Tibial nerve (tissue), 4 donors: ENCODE measurements around the gene GABRR1. TPM values are rescaled to one million over a fixed set of nuclear protein-coding genes. Genes with fewer than 3 reads are reported as not detected.

Source experiments
- DNase-seq, 2 donors: peaks; one replicate each; pipeline ENCODE4 v3.0.0-alpha.2; 2019; ENCODE audit warnings: low spot score in 2 of 2
- H3K27ac ChIP-seq, 4 donors: fragments of 200-600 bp; sonication (generic) in 3 of 4; one replicate each; pipeline ENCODE4 v1.5.1; 2017 to 2019; ENCODE audit warnings: mild to moderate bottlenecking in 1 of 4
- H3K27me3 ChIP-seq, 2 donors: fragments of 200-600 bp; sonication (generic) in 1 of 2; one replicate each; pipeline versions ENCODE4 v1.5.1 to v1.6.0; 2017 to 2019
- H3K36me3 ChIP-seq, 3 donors: fragments of 200-600 bp; sonication (generic); one replicate each; pipeline ENCODE4 v1.5.1; 2018 to 2019
- H3K4me1 ChIP-seq, 4 donors: fragments of 200-600 bp; sonication (generic) in 3 of 4; one replicate each; pipeline ENCODE4 v1.5.1; 2017 to 2019
- H3K4me3 ChIP-seq, 4 donors: fragments of 200-600 bp; sonication (generic) in 3 of 4; one replicate each; pipeline ENCODE4 v1.5.1; 2017 to 2019; ENCODE audit warnings: mild to moderate bottlenecking in 1 of 4, moderate library complexity in 1 of 4
- H3K9me3 ChIP-seq, 4 donors: fragments of 200-600 bp; sonication (generic) in 3 of 4; one replicate each; pipeline ENCODE4 v1.5.1; 2017 to 2019
- EP300 ChIP-seq, 2 donors: sonication (generic); formaldehyde crosslinking; IDR thresholded peaks; one replicate each; pipeline ENCODE4 v1.6.1; 2017; ENCODE audit warnings: antibody characterized with exemption in 2 of 2, mild to moderate bottlenecking in 1 of 2
- POLR2A ChIP-seq, 2 donors: fragments of 450-650 bp; IDR thresholded peaks; one replicate each; pipeline ENCODE4 v1.6.1; 2017; ENCODE audit warnings: antibody characterized with exemption in 2 of 2, mild to moderate bottlenecking in 2 of 2, moderate library complexity in 2 of 2
- WGBS, 2 donors: methylation state at CpG; one replicate each; pipeline ENCODE4 v1.1.5; 2018; 5-methylcytosine and 5-hydroxymethylcytosine counted together
- total RNA-seq, 4 donors: library from RNA; depleted of rRNA; stranded (reverse); fragments of >200 nt; gene quantifications; one replicate each; pipeline ENCODE4 v1.1.0, GENCODE V29; 2016
- TF ChIP-seq, protein P1 (sequence below), 5 experiments: fragments of 200-600 bp in 3 of 5; fragments of 450-650 bp in 2 of 5; sonication (generic) in 3 of 5; IDR thresholded peaks; one replicate each; pipeline ENCODE4 v1.5.1; 2016 to 2019; ENCODE audit warnings: antibody characterized with exemption in 5 of 5, mild to moderate bottlenecking in 3 of 5, moderate library complexity in 2 of 5

GABRR1 gene
- total RNA-seq, 4 donors from 2014 or later: not detected

DNA sequence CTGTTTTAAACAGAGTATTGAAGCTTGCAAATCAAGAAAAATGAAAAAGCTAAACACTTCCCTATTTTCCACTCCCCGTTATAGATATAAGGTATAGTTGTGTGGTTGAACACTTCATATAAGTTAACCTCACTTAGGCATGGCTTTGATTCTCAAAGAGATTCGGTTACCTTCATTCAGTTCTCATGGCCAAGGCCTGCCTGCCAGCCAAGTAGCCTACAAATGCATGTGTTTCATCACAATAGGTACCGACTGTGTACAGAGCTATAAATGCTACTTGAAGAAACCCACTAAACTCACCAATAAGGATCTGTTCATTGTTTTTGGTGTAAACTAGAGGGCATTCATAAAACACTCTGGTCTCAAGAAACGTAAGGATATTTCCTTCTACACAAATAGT, 43.5 kb downstream of the GABRR1 start:
- H3K36me3 ChIP-seq: no peaks in the 10 kb centered on the region
- H3K4me1 ChIP-seq: no peaks in the 10 kb centered on the region
- no peaks in the 10 kb centered on the region for H3K27me3 ChIP-seq
- no peak overlapping the region for H3K4me3 ChIP-seq
- TF ChIP-seq, protein P1, sequence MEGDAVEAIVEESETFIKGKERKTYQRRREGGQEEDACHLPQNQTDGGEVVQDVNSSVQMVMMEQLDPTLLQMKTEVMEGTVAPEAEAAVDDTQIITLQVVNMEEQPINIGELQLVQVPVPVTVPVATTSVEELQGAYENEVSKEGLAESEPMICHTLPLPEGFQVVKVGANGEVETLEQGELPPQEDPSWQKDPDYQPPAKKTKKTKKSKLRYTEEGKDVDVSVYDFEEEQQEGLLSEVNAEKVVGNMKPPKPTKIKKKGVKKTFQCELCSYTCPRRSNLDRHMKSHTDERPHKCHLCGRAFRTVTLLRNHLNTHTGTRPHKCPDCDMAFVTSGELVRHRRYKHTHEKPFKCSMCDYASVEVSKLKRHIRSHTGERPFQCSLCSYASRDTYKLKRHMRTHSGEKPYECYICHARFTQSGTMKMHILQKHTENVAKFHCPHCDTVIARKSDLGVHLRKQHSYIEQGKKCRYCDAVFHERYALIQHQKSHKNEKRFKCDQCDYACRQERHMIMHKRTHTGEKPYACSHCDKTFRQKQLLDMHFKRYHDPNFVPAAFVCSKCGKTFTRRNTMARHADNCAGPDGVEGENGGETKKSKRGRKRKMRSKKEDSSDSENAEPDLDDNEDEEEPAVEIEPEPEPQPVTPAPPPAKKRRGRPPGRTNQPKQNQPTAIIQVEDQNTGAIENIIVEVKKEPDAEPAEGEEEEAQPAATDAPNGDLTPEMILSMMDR (IDR thresholded peaks at IDR 0.05): no peak
- no peak for TF ChIP-seq POLR2A (IDR thresholded peaks at IDR 0.05)
- no peak for TF ChIP-seq EP300 (IDR thresholded peaks at IDR 0.05)
- DNase-seq: no peak
- H3K27ac ChIP-seq: no peak overlapping the region
- no peaks in the 10 kb centered on the region for H3K9me3 ChIP-seq
- WGBS, 2 donors: 79 to 81% methylated on average over 4 of the region's 4 CpGs

DNA sequence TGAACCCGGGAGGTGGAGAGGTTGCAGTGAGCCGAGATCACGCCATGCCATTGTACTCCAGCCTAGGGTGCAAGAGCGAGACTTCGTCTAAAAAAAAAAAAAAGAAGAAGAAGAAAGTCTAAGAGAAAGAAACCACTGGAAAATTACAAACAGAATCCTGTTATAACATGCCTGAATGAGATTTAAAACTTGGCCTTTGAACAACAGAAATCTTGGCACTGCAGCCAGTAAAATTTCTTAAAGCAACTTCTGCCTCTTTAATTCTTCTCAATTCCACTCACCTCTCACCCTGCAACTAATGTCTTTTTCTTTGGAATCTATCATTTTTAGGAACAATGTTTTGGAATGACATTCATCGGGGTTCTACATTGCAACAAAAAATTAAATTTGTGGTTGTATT, 45.0 kb downstream of the GABRR1 start:
- H3K36me3 ChIP-seq: no peaks in the 10 kb centered on the region
- 30 to 33% methylated on average over 6 of the region's 6 CpGs for WGBS, 2 donors

DNA sequence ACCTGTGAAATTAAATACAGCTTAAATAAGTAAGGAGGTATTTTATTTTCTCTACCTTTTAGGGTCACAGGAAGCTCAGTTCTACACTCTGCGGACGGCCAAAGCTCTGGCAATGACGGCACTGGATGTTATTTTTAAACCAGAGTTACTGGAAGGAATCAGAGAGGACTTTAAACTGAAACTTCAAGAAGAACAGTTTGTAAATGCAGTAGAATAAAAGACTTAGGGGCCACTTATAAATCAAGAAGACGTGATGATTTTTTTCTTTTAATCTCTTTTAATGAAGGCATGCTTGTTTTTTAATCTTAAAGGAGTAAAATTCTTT, 55.1 kb downstream of the GABRR1 start:
- peaks cover 0 to 2% (median 0%) of the 10 kb centered on the region in 4 donors for H3K4me1 ChIP-seq
- peak overlapping the region in 2 of 4 donors; percentile 78 to 81 for H3K27ac ChIP-seq
- H3K36me3 ChIP-seq: peaks cover 0 to 42% (median 0%) of the 10 kb centered on the region in 3 donors
- no peaks in the 10 kb centered on the region for H3K27me3 ChIP-seq
- DNase-seq: no peak
- no peaks in the 10 kb centered on the region for H3K9me3 ChIP-seq
- WGBS, 2 donors: 56 to 72% methylated on average over 4 of the region's 4 CpGs
- no peak overlapping the region for H3K4me3 ChIP-seq
- TF ChIP-seq POLR2A (IDR thresholded peaks at IDR 0.05): no peak
- no peak for TF ChIP-seq EP300 (IDR thresholded peaks at IDR 0.05)
- TF ChIP-seq, protein P1 (IDR thresholded peaks at IDR 0.05): no peak

More for the DNA sequence above, 45.0 kb downstream of the GABRR1 start:
- no peak for DNase-seq
- Histone ChIP-seq H3K4me3 (no peak overlapping the region), H3K27ac (no peak overlapping the region), H3K9me3 (no peaks in the 10 kb centered on the region), H3K4me1 (no peaks in the 10 kb centered on the region), H3K27me3 (no peaks in the 10 kb centered on the region)
- TF ChIP-seq EP300 (IDR thresholded peaks at IDR 0.05): no peak
- TF ChIP-seq, protein P1 (IDR thresholded peaks at IDR 0.05): no peak

DNA sequence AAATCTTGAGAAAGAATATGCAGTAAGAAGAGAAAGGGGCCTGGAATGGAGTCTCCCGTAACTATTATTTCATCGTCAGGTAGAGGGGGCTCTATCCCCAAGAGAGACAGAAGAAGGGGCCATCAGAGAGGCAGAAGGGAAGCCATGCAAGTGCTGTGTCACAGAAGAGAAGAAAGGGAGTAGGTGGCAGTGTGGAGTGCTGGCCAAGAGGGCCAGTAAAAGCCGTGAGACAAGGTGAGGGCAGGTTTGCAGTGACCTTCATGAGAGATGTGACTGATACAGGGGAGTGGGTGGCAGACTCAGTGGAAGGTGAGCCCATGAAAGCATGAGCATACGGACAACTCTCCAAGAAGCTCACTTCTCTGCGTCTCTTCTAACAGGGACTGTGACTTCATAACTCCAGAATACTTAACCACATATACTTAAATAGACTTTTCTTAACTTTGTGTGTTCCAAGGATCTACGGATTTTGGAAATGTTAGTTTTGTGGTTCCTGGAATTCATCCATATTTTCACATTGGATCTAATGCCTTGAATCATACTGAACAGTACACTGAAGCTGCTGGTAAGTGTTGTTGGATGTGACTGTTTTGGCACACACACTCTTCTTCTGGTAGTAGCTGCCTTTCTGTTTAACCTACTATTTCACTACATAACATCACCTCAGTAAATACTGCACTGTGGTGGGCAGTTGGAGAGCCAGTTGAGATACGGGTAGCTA, 55.7 kb downstream of the GABRR1 start:
- no peak overlapping the region for H3K4me3 ChIP-seq
- H3K36me3 ChIP-seq: peaks cover 0 to 44% (median 0%) of the 10 kb centered on the region in 3 donors
- TF ChIP-seq EP300 (IDR thresholded peaks at IDR 0.05): peak in 1 of 2 donors; percentile 20
- TF ChIP-seq POLR2A (IDR thresholded peaks at IDR 0.05): no peak
- TF ChIP-seq, protein P1 (IDR thresholded peaks at IDR 0.05): no peak
- H3K27ac ChIP-seq: peak overlapping the region in 3 of 4 donors; percentile 17 to 81 (median 78)
- no peaks in the 10 kb centered on the region for H3K27me3 ChIP-seq
- no peak for DNase-seq
- H3K4me1 ChIP-seq: peaks cover 0 to 2% (median 0%) of the 10 kb centered on the region in 4 donors
- H3K9me3 ChIP-seq: no peaks in the 10 kb centered on the region
- WGBS, 2 donors: 73% methylated on average over 7 of the region's 7 CpGs

DNA sequence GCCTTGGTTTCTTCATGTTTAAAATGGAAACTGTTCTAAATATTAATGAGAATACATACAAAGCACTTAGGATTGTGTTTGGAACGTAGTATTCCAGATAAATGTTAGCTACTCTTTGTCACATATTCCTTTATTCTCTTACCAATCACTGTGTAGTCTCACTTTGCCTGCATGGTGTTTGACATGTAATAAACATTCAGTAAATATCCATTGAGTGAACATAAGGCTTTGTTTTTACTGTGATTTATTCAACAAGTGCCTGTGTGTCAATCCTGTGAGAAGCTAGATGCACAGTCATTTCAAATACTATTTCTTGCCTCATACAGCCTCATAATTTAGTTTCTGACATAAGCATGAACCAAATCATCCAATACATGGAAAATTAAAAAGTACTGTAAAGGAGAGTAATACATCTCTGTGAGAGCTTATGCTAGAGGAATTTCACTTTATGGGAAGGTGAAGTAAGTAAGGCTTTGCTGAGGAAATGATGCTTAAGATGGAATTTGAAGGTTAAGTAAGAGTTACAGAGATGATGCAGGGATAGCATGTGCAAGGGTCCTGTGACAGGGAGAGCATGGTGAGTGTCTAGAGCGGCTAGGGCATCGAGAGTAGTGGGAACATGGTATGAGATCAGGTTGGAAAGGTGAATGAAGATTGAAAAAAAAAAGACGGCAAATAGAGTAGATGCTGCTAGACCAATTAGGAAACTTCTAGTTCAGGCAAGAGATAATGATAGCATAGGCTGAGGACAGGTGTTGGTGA, 56.6 kb downstream of the GABRR1 start:
- DNase-seq: no peak
- TF ChIP-seq, protein P1 (IDR thresholded peaks at IDR 0.05): no peak
- TF ChIP-seq EP300 (IDR thresholded peaks at IDR 0.05): no peak
- no peak for TF ChIP-seq POLR2A (IDR thresholded peaks at IDR 0.05)
- H3K9me3 ChIP-seq: no peaks in the 10 kb centered on the region
- peaks cover 0 to 54% (median 0%) of the 10 kb centered on the region in 3 donors for H3K36me3 ChIP-seq
- H3K27me3 ChIP-seq: no peaks in the 10 kb centered on the region
- H3K27ac ChIP-seq: peak overlapping the region in 2 of 4 donors; percentile 39 to 78
- 90 to 94% methylated on average over 4 of the region's 4 CpGs for WGBS, 2 donors
- H3K4me3 ChIP-seq: no peak overlapping the region
- peaks cover 0 to 2% (median 0%) of the 10 kb centered on the region in 4 donors for H3K4me1 ChIP-seq
